Esophagus muscularis mucosa (tissue), 3 donors: ENCODE data around the gene PIK3C2B.

Source experiments
- CTCF ChIP-seq, 3 experiments: fragments of 200-600 bp in 2 of 3; fragments of 450-650 bp in 1 of 3; sonication (generic) in 2 of 3; IDR thresholded peaks; one replicate each; pipeline ENCODE4 v1.5.1; 2017 to 2019; ENCODE audit warnings: antibody characterized with exemption in 3 of 3, mild to moderate bottlenecking in 2 of 3, moderate library complexity in 1 of 3
- POLR2A ChIP-seq: fragments of 450-650 bp; IDR thresholded peaks from one replicate; pipeline ENCODE4 v1.6.1; 2017; ENCODE audit warnings: antibody characterized with exemption, moderate library complexity, mild to moderate bottlenecking, low read depth
- POLR2AphosphoS5 ChIP-seq, 2 donors: sonication (generic); formaldehyde crosslinking; IDR thresholded peaks; one replicate each; pipeline ENCODE4 v1.6.1; 2017; ENCODE audit warnings: antibody characterized with exemption in 2 of 2

- no peak for TF ChIP-seq CTCF (IDR thresholded peaks at IDR 0.05)
- TF ChIP-seq POLR2A: no peak
- no peak for TF ChIP-seq POLR2AphosphoS5 (IDR thresholded peaks at IDR 0.05)
Observed at GRCh38 chr1:204479387-204480136, 15.0 kb downstream of the PIK3C2B start.
